Measurements from ENCODE around the gene CYP2C18.
"Not testable (repeated sequence)": the region's sequence is repeated elsewhere in the genome, so short reads cannot be mapped to it uniquely, and the experiment has no call there.

The CYP2C18 gene
- total RNA-seq, result 0 to 0.09 reads per million in 2 donors

DNA sequence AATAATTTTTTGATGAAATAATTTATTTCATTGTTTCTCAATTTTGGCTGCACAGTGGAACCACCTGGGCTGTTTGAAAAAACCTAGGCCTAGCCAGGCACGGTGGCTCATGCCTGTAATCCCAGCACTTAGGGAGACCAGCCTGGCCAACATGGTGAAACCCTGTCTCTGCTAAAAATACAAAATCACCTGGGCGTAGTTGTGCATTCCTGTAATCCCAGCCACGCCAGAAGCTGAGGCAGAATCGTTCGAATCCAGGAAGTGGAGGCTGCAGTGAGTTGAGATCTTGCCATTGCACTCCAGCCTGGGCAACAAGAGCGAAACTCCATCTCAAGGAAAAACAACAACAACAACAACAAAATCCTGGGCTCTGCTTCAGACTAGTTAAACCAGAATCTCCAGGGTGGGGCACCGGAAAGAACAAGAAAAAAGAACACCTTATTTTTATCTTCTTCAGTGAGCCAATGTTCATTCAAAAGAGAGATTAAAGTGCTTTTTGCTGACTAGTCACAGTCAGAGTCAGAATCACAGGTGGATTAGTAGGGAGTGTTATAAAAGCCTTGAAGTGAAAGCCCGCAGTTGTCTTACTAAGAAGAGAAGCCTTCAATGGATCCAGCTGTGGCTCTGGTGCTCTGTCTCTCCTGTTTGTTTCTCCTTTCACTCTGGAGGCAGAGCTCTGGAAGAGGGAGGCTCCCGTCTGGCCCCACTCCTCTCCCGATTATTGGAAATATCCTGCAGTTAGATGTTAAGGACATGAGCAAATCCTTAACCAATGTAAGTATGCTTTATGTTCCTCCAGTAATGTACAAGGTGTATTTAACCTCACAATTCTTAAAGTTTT, at the start of gene CYP2C18:
Gene CYP2C18, plus strand, starts transcription at position 516 of the 841 bp plus-strand sequence. Its CDS starts 91 bp downstream, at position 607.
- DNase-seq, result no peak

DNA sequence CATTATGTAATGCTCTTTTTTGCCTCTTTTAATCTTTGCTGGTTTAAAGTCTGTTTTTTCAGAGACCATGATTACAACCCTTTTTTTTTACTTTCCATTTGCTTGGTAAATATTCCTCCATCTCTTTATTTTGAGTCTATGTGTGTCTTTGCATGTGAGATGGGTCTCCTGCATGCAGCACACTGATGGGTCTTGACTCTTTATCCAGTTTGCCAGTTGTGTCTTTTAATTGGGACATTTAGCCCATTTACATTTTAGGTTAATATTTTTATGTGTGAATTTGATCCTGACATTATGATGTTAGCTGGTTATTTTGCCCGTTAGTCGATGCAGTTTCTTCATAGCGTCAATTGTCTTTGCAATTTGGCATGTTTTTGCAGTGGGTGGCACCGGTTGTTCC, 45.4 kb upstream of the CYP2C18 start:
- not testable (repeated sequence) for DNase-seq

DNA sequence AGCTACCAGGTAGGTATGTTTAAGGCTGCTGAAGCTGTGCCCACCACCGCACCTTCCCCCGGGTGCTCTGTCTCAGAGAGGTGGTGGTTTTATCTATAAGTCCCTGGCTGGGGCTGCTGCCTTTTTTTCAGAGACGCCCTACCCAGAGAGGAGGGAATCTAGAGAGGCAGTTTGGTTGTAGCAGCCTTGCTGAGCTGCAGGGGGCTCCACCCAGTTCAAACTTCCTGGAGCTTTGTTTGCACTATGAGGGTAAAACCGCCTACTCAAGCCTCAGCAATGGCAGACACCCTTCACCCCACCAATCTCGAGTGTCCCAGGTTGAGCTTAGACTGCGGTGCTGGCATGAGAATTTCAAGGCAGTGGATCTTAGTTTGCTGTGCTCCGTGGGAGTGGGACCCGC, 43.6 kb upstream of the CYP2C18 start:
- DNase-seq, result no peak

DNA sequence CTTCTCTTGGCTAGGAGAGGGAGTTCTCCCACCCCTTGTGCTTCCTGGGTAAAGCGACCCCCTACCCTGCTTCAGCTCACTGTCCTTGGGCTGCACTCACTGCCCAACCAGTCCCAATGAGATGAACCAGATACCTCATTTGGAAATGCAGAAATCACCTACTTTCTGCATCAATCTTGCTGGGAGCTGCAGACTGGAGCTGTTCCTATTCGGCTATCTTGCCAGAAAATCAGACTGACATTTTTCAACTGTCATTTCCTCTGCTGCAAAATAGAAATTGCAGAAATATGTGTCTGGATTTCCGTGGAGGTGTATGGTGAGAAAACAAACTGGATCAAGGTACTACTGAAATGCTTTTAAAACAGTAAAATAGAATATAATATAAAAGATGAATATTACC, 43.0 kb upstream of the CYP2C18 start:
- no peak for DNase-seq

DNA sequence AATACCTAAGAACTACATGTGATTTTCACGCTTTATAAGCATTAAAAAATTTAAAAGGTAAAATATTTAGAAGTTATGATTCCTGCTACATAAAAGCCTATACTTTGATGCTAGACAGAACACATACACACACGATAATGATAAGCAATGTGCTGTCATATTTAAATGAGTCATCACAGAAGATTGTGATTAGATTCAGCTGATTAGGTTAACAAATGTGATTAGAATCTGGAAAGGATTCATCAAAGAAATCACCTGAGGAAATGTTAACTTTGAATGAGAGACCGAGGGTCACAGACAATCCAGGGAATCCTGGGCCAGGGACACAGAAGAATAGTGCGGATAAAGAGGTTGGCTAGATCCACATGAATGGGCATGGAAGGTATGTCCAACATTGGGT, 42.0 kb upstream of the CYP2C18 start:
- DNase-seq, result no peak

DNA sequence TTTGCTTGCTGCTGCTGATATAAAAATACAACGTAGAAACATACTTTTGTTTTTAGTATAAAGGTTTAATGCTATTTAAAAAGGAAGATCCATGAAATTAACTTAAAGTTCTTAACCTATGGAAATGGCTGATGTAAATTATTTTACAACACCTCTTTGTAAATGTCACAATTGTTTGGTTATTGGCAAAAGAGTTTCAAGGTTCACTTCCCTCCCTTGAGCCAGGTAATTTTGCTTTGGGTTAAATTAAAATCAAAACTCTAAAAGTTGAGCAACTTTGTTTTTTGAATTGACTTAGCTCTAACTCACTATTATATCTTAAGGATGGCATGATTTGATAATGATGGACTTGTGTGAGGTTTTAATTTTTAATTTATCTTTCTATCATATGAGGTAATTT, 39.2 kb upstream of the CYP2C18 start:
- no peak for DNase-seq

DNA sequence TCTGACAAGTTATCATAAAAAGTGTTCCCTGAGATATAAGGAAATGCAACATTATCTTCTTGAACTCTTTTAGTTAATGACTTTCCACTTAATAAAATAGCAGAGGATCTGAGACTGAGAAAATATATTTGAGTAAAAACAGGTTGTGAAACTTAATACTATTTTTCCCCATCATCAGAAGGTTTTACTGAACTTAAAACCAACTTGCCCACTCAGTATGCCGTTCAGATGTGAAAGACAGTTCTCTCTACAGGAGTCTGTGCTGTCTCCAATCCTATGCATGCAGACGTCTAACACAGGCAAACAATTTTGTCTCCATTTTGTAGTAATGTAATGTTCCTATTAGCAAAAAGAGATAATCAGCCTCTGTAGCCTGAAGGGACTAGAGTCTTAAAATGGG, 38.2 kb upstream of the CYP2C18 start:
- no peak for DNase-seq

DNA sequence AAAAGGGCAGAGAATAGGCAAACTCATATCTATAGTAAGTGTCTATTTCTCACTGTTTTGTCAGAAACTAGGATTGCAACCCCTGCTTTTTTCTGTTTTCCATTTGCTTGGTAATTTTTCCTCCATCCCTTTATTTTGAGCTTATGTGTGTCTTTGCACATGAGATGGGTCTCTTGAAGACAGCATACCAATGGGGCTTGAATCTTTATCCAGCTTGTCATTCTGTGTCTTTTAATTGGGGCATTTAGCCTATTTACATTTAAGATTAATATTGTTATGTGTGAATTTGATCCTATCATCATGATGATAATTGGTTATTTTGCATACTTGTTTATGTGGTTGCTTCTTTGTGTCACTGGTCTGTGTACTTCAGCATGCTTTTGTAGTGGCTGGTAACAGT, 28.3 kb upstream of the CYP2C18 start:
- not testable (repeated sequence) for DNase-seq

DNA sequence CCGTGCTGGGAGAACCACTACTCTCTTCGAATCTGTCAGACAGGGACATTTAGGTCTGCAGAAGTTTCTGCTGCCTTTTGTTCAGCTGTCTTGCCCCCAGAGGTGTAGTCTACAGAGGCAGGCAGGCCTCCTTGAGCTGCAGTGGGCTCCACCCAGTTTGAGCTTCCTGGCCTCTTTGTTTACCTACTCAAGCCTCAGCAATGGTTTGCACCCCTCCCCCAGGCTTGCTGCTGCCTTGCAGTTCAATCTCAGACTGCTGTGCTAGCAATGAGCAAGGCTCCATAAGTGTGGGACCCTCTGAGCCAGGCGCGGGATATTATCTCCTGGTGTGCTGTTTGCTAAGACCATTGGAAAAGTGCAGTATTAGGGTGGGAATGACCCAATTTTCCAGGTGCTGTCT, 20.5 kb upstream of the CYP2C18 start:
- DNase-seq, result not testable (repeated sequence)

DNA sequence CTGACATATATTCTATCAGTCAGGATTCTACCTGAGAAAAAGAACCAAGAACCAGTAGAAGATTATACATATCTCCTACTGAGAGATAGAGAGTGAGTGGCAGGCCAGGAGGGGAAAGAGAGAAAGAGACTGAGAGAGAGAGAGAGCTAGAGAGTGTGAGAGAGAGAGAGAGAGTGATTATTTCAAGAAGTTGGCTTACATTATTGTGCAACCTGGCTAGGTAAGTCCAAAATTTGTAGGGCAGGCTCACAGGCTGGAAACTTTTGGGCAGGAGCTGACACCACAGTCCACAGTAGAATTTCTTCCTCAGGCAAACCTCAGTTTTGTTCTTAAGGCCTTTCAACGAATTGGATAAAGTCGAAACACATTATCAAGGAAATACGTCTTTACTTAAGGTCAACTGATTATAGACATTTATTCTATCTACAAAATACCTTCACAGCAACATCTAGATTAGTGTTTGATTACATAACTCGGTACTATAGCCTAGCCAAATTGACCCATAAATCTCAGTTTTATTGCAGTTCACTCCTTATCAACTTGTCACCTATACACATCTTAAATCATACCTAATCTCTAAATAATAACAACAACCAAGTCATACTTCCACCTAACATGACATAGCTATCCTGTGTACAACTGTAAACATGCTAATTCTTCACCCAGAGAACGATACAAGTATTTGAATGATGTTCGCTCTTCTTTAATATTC, 17.0 kb upstream of the CYP2C18 start:
- no peak for DNase-seq

DNA sequence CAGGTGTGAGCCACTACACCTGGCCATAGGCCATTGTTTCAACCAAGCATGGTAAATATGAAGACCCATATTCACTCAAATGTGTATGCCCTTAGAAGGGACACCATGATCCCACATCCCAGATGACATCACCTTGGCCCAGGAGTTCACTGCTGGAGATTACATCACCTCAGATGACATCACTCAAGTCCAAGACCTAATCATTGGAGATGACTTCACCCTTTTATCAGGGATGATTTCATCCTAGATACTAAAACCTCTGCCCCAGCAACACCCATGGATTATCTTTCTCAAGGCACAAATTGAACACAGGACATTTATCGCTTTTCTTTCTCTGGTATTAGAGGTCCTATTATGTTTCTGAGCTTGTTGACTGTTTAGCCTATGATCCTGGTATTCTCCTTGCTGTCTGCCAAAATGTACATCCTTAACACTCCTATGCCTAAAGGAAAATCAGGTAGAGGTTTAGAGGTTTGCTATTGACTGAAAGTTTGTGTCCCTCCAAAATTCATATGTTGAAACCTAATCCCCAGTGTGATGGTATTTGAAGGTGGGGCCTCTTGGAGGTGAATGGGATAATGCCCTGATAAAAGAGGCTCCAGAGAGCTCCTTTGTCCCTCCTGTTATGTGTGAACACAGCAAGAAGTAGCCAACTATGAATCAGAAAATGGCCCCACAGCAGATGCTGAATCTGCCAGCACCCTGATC, 9.8 kb upstream of the CYP2C18 start:
- DNase-seq, result no peak

DNA sequence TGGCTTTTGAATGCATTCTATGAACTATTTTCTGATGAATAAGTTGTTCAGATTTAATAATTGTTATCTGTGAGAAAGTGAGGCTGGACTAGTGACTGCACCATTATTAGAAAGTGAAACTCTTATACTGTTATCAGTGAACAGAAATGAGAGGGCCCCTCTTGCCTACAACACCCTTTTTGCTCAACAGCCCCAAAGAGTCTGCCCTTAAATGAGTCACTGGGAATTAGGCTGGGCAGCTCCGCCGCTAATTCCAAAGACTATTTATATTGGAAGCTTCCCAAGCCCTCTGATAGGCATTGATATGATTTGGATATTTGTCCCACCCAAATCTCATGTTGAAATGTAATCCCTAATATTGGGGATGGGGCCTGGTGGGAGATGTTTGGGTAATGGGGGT, 7.0 kb upstream of the CYP2C18 start:
- DNase-seq, result no peak

DNA sequence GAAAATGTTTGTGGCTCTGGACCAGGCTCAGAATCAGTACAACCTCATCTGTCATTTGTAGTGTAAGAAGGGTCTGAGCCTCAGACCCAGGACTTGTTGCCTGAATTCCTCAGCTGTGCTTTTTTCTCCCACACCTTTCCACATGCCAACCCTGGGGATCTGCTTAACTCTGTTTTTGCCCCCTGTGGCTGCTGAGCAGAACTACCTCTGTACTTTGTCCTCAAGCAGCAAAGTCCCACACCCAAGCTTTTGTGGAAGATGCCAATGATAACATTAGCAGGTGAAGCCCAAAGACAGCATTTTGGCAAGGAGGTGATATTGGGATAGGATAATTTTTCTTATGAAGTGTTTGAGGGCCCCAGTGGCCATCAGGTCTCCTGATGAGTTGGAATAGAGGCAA, 5.8 kb upstream of the CYP2C18 start:
- DNase-seq, result no peak

DNA sequence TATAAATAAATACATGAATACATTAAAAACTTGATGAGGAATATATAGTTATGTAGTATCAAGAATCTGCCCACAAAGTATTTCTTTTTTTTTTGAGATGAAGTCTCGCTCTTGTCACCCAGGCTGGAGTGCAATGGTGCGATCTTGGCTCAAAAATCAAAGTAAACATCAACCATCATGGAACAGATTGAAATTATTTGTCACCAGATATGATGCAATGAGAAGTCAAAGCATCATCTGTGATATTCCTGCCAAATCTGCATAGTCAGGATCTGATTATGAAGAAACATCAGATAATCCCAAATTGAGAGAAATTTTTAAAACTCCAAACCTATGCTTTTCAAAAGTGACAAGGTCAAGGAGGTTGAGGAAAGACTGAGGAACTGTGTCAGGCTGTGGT, 5.1 kb upstream of the CYP2C18 start:
- no peak for DNase-seq

DNA sequence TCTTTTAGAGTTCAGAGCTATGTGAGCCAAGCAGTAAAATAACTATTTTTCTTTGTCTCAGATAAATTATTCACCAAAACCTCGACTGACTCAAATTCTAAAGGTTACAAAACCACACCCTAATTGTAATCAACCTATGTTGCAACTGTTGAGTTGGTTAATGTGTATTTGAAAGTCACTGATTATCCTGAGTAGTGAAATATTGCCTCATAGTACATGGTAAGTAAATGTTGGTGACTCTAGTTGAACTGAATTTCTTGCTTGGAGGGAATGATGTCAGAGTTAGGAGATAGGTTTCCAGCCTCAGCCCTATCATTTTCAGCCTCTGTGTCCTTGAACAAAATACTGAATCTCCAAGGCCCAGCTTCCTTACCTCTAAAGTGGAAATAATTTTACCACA, 3.0 kb upstream of the CYP2C18 start:
- DNase-seq, result no peak

DNA sequence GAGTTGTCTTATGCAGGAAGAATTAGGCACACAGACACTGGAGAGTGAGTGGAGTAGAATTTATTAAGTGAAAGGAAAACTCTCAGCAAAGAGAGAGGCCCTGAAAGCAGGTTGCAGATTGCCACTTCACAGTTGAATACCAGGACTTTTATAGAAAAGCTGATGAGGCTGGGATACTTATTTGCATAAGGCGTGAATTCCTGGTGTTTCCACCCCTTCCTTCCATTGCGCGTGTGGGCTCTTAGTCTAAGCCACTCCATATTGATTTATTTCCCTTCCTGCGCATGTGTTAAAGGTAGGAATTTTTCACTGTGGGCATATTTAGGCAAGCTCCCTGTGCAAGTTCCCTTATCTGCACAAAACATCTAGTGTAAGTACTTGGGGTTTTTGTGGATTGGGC, 893 bp upstream of the CYP2C18 start:
- DNase-seq, result not testable (repeated sequence)

DNA sequence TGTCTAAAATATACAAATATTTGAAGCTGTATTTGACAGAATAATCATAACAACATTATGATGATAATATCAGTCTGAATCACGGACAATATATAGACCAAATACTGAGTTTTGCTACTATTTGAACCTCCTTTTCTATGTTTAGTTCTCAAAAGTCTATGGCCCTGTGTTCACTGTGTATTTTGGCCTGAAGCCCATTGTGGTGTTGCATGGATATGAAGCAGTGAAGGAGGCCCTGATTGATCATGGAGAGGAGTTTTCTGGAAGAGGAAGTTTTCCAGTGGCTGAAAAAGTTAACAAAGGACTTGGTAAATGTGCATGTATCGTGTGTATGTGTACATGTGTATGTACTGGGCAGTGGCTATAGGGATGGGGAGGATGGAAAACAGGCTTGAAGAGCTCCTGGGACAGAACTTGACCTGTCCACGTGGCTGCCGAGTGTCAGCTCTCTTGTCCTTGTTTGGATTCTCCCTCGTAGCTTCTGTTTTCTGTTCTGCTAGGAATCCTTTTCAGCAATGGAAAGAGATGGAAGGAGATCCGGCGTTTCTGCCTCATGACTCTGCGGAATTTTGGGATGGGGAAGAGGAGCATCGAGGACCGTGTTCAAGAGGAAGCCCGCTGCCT, 4.2 kb downstream of the CYP2C18 start:
- no peak for DNase-seq

DNA sequence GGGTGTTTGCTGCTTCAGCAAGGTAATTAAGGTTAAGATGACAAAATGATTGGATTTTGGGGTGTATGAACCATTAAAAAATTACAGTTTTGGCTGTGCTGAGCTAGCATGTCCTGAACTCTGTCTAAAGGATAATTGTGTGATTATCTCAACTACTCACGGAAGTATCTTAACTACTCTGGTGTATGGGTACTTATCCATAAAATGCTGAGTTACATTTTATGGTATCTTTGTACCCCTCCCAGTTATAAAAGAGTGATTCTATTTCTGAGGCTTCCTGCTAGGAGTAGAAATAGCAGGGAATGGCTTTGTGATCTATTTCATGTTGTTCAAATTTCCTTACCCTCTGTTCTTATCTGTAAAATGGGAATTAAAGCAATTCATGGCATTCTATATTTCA, 22.6 kb downstream of the CYP2C18 start:
- no peak for DNase-seq

DNA sequence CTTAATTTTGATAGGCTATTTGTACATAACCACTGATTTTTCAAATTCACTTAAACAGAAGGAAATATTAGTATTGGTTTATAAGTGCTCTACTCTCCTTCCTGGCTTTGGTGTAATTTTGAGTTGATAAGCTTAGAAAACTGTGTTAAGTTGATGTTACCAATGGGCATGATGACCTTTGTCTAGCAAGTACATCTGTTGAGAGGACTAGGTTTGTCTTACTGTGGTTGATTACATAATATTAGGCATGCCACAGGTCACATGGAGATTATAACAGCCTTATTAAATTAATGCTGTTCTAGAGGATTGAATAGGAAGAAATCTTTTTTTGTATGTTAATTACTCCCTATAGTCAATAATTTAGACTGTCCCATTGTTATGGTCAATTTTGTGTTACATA, 27.0 kb downstream of the CYP2C18 start:
- no peak for DNase-seq

DNA sequence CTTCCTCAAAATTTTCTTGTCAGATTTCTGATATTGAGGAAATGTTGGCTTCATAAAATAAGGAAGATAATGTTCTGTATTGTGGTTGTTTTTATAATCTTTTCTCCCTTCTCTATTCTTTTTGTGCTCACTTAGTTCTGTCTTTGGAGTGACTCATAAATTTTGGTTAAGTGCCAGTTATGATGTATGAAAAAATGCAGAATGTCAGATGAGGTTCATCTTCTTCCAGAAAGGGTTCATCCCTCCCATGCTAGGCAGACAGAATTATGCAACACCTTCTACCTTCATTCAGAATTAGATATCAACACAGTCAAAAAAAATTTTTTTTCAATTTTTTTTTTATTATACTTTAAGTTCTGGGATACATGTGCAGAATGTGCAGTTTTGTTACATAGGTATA, 42.3 kb downstream of the CYP2C18 start:
- DNase-seq, result no peak

DNA sequence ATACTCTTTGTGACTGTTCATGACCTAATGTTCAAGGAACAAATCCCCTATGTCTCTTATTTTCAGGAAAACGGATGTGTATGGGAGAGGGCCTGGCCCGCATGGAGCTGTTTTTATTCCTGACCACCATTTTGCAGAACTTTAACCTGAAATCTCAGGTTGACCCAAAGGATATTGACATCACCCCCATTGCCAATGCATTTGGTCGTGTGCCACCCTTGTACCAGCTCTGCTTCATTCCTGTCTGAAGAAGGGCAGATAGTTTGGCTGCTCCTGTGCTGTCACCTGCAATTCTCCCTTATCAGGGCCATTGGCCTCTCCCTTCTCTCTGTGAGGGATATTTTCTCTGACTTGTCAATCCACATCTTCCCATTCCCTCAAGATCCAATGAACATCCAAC, 51.7 kb downstream of the CYP2C18 start:
- DNase-seq, result no peak

DNA sequence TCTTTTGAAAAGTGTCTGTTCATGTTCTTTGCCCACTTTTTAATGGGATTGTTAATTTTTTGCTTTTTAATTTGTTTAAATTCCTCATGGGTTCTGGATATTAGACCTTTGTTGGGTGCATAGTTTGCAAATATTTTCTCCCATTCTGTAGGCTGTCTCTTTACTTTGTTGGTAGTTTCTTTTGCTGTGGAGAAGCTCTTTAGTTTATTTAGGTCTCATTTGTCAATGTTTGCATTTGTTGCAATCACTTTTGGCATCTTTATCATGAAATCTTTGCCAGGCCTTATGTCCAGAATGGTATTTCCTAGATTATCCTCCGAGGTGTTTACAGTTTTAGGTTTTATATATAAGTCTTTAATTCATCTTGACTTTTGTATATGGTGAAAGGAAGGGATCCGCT, 55.1 kb downstream of the CYP2C18 start:
- DNase-seq, result no peak

DNA sequence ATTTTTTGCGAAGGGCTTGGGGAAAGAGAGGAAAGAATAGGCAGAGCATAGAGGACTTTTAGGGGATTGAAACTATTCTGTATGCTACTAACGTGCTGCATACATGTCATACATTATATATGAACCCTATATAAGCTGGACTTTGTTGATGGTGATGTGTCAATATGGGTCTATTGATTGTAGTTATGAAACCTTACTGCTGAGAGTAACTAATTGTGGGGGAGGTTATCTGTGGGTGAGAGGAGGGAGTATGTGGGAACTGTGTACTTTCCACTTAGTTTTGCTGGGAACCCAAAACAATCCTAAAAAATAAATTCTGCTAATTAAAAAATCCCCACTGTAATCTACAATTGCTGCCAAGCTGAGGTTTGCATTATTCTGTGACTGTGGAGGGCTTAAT, 63.6 kb downstream of the CYP2C18 start:
- no peak for DNase-seq
